ENCODE measurements around the gene KLHL28.
A peak's percentile ranks its signal among the peaks of the same experiment; 100 is the strongest.

KLHL28 gene

GRCh38 chr14:44945264-44945663 is 16.5 kb downstream of the KLHL28 start:
- H3K36me3 ChIP-seq (ENCODE audit: insufficient read depth, low read length): peaks cover 4% of the 10 kb centered on the region; the same call in 1 of the 2 replicates
- H3K9ac ChIP-seq (ENCODE audit: low read depth, low read length): no peak overlapping the region
- no peaks in the 10 kb centered on the region; the same call in 1 of the 2 replicates for H3K9me3 ChIP-seq (ENCODE audit: control insufficient read depth, insufficient read depth, low read length)
- H3K4me1 ChIP-seq (ENCODE audit: insufficient read depth, low read length): no peaks in the 10 kb centered on the region

GRCh38 chr14:44944107-44944506 is 17.6 kb downstream of the KLHL28 start:
- Histone ChIP-seq H3K9ac (ENCODE audit: low read depth, low read length) (no peak overlapping the region), H3K36me3 (ENCODE audit: insufficient read depth, low read length) (peaks cover 8% of the 10 kb centered on the region; the same call in 1 of the 2 replicates), H3K9me3 (ENCODE audit: control insufficient read depth, insufficient read depth, low read length) (no peaks in the 10 kb centered on the region), H3K4me1 (ENCODE audit: insufficient read depth, low read length) (no peaks in the 10 kb centered on the region)

- no peaks in the 10 kb centered on the region for H3K9me3 ChIP-seq (ENCODE audit: control insufficient read depth, insufficient read depth, low read length)
- peaks cover 8% of the 10 kb centered on the region; the same call in 1 of the 2 replicates for H3K36me3 ChIP-seq (ENCODE audit: insufficient read depth, low read length)
- H3K9ac ChIP-seq (ENCODE audit: low read depth, low read length): no peak overlapping the region
- no peaks in the 10 kb centered on the region for H3K4me1 ChIP-seq (ENCODE audit: insufficient read depth, low read length)
Measured at GRCh38 chr14:44942436-44942835, 19.3 kb downstream of the KLHL28 start.

- Histone ChIP-seq H3K9ac (ENCODE audit: low read depth, low read length) (no peak overlapping the region), H3K9me3 (ENCODE audit: control insufficient read depth, insufficient read depth, low read length) (no peaks in the 10 kb centered on the region), H3K4me1 (ENCODE audit: insufficient read depth, low read length) (no peaks in the 10 kb centered on the region), H3K36me3 (ENCODE audit: insufficient read depth, low read length) (peaks cover 8% of the 10 kb centered on the region; the same call in 1 of the 2 replicates)
Measured at GRCh38 chr14:44941591-44941990, 20.2 kb downstream of the KLHL28 start.

GRCh38 chr14:44940944-44941343 is 20.8 kb downstream of the KLHL28 start:
- Histone ChIP-seq H3K9ac (ENCODE audit: low read depth, low read length) (no peak overlapping the region), H3K9me3 (ENCODE audit: control insufficient read depth, insufficient read depth, low read length) (no peaks in the 10 kb centered on the region), H3K36me3 (ENCODE audit: insufficient read depth, low read length) (peaks cover 8% of the 10 kb centered on the region; the same call in 1 of the 2 replicates), H3K4me1 (ENCODE audit: insufficient read depth, low read length) (no peaks in the 10 kb centered on the region)

GRCh38 chr14:44940211-44940610 is 21.5 kb downstream of the KLHL28 start:
- Histone ChIP-seq H3K9ac (ENCODE audit: low read depth, low read length) (no peak overlapping the region), H3K9me3 (ENCODE audit: control insufficient read depth, insufficient read depth, low read length) (no peaks in the 10 kb centered on the region), H3K36me3 (ENCODE audit: insufficient read depth, low read length) (peaks cover 5% of the 10 kb centered on the region; the same call in 1 of the 2 replicates), H3K4me1 (ENCODE audit: insufficient read depth, low read length) (no peaks in the 10 kb centered on the region)

GRCh38 chr14:44937547-44937946 is 24.2 kb downstream of the KLHL28 start:
- no peak overlapping the region for H3K9ac ChIP-seq (ENCODE audit: low read depth, low read length)

GRCh38 chr14:44935155-44935554 is 26.6 kb downstream of the KLHL28 start:
- Histone ChIP-seq H3K9me3 (ENCODE audit: control insufficient read depth, insufficient read depth, low read length) (no peaks in the 10 kb centered on the region), H3K4me1 (ENCODE audit: insufficient read depth, low read length) (no peaks in the 10 kb centered on the region), H3K36me3 (ENCODE audit: insufficient read depth, low read length) (peaks cover 5% of the 10 kb centered on the region; the same call in 1 of the 2 replicates), H3K9ac (ENCODE audit: low read depth, low read length) (no peak overlapping the region)

More at GRCh38 chr14:44937547-44937946, 24.2 kb downstream of the KLHL28 start:
- no peaks in the 10 kb centered on the region for H3K9me3 ChIP-seq (ENCODE audit: control insufficient read depth, insufficient read depth, low read length)
- no peaks in the 10 kb centered on the region for H3K4me1 ChIP-seq (ENCODE audit: insufficient read depth, low read length)
- peaks cover 5% of the 10 kb centered on the region; the same call in 1 of the 2 replicates for H3K36me3 ChIP-seq (ENCODE audit: insufficient read depth, low read length)

GRCh38 chr14:44928793-44929192 is 33.0 kb downstream of the KLHL28 start:
- Histone ChIP-seq H3K9ac (ENCODE audit: low read depth, low read length) (no peak overlapping the region), H3K9me3 (ENCODE audit: control insufficient read depth, insufficient read depth, low read length) (no peaks in the 10 kb centered on the region), H3K36me3 (ENCODE audit: insufficient read depth, low read length) (no peaks in the 10 kb centered on the region; the same call in 1 of the 2 replicates), H3K4me1 (ENCODE audit: insufficient read depth, low read length) (no peaks in the 10 kb centered on the region)

GRCh38 chr14:44914849-44915248 is 46.9 kb downstream of the KLHL28 start:
- Histone ChIP-seq H3K9me3 (ENCODE audit: control insufficient read depth, insufficient read depth, low read length) (no peaks in the 10 kb centered on the region), H3K4me1 (ENCODE audit: insufficient read depth, low read length) (peaks cover 7% of the 10 kb centered on the region; the same call in 1 of the 2 replicates), H3K36me3 (ENCODE audit: insufficient read depth, low read length) (no peaks in the 10 kb centered on the region), H3K9ac (ENCODE audit: low read depth, low read length) (no peak overlapping the region)

- Histone ChIP-seq H3K36me3 (ENCODE audit: insufficient read depth, low read length) (no peaks in the 10 kb centered on the region), H3K9me3 (ENCODE audit: control insufficient read depth, insufficient read depth, low read length) (no peaks in the 10 kb centered on the region), H3K9ac (ENCODE audit: low read depth, low read length) (peak overlapping the region; percentile 13; the same call in 1 of the 2 replicates)
Measured at GRCh38 chr14:44912041-44912869, 49.5 kb downstream of the KLHL28 start.

GRCh38 chr14:44910821-44911220 is 50.9 kb downstream of the KLHL28 start:
- Histone ChIP-seq H3K9ac (ENCODE audit: low read depth, low read length) (no peak overlapping the region), H3K36me3 (ENCODE audit: insufficient read depth, low read length) (no peaks in the 10 kb centered on the region), H3K9me3 (ENCODE audit: control insufficient read depth, insufficient read depth, low read length) (no peaks in the 10 kb centered on the region), H3K4me1 (ENCODE audit: insufficient read depth, low read length) (peaks cover 7% of the 10 kb centered on the region; the same call in 1 of the 2 replicates)

More at GRCh38 chr14:44912041-44912869, 49.5 kb downstream of the KLHL28 start:
- peaks cover 7% of the 10 kb centered on the region; the same call in 1 of the 2 replicates for H3K4me1 ChIP-seq (ENCODE audit: insufficient read depth, low read length)

- no peak overlapping the region for H3K9ac ChIP-seq (ENCODE audit: low read depth, low read length)
- no peaks in the 10 kb centered on the region for H3K9me3 ChIP-seq (ENCODE audit: control insufficient read depth, insufficient read depth, low read length)
- H3K36me3 ChIP-seq (ENCODE audit: insufficient read depth, low read length): no peaks in the 10 kb centered on the region
- peaks cover 4% of the 10 kb centered on the region; the same call in 1 of the 2 replicates for H3K4me1 ChIP-seq (ENCODE audit: insufficient read depth, low read length)
Measured at GRCh38 chr14:44901696-44902095, 60.1 kb downstream of the KLHL28 start.

- Histone ChIP-seq H3K9ac (ENCODE audit: low read depth, low read length) (peak overlapping the region; percentile 78; the same call in 1 of the 2 replicates), H3K9me3 (ENCODE audit: control insufficient read depth, insufficient read depth, low read length) (no peaks in the 10 kb centered on the region), H3K4me1 (ENCODE audit: insufficient read depth, low read length) (peaks cover 4% of the 10 kb centered on the region), H3K36me3 (ENCODE audit: insufficient read depth, low read length) (no peaks in the 10 kb centered on the region)
Measured at GRCh38 chr14:44898551-44898950, 63.2 kb downstream of the KLHL28 start.

- peak overlapping the region; percentile 78 for H3K9ac ChIP-seq (ENCODE audit: low read depth, low read length)
- H3K9me3 ChIP-seq (ENCODE audit: control insufficient read depth, insufficient read depth, low read length): no peaks in the 10 kb centered on the region
- no peaks in the 10 kb centered on the region for H3K36me3 ChIP-seq (ENCODE audit: insufficient read depth, low read length)
- H3K4me1 ChIP-seq (ENCODE audit: insufficient read depth, low read length): peaks cover 4% of the 10 kb centered on the region
Measured at GRCh38 chr14:44897845-44898151, 63.9 kb downstream of the KLHL28 start.

All from ES-I3 (cell line).